Small intestine (tissue), 7 donors: ENCODE measurements around the gene BAZ1A. TPM values are rescaled to one million over a fixed set of nuclear protein-coding genes. Genes with fewer than 3 reads are reported as not detected.

ENCODE experiments used
- DNase-seq, 2 donors: peaks; one replicate each; pipeline versions ENCODE4 v3.0.0 to v3.0.0-alpha.2; 2013
- FAIRE-seq: peaks from 2 replicates; lab custom pipeline; 2012; peaks lifted over from hg19 to GRCh38; lab: Jason Lieb, UNC
- H3K27ac ChIP-seq, 3 donors: one replicate each; pipeline ENCODE4 v1.5.1; 2013; ENCODE audit warnings: low read length in 2 of 3, mild to moderate bottlenecking in 2 of 3, control low read depth in 1 of 3, inconsistent platforms in 1 of 3, low read depth in 1 of 3, moderate library complexity in 1 of 3
- H3K27me3 ChIP-seq, 3 donors: one replicate each; pipeline ENCODE4 v1.6.1; 2013; ENCODE audit warnings: low read length in 3 of 3, inconsistent platforms in 1 of 3; ENCODE audit not compliant: control insufficient read depth in 3 of 3, insufficient read depth in 3 of 3
- H3K36me3 ChIP-seq, 3 donors: one replicate each; pipeline ENCODE4 v1.6.1; 2013; ENCODE audit warnings: low read length in 3 of 3, inconsistent platforms in 1 of 3, low read depth in 1 of 3, mild to moderate bottlenecking in 1 of 3, moderate library complexity in 1 of 3; ENCODE audit not compliant: control insufficient read depth in 3 of 3, insufficient read depth in 2 of 3
- H3K4me1 ChIP-seq, 3 donors: one replicate each; pipeline ENCODE4 v1.6.1; 2013; ENCODE audit warnings: low read length in 2 of 3, inconsistent platforms in 1 of 3, low read depth in 1 of 3, mild to moderate bottlenecking in 1 of 3, moderate library complexity in 1 of 3; ENCODE audit not compliant: control insufficient read depth in 3 of 3, insufficient read depth in 2 of 3
- H3K4me3 ChIP-seq, 3 donors: one replicate each; pipeline ENCODE4 v1.5.1; 2013; ENCODE audit warnings: low read length in 3 of 3, control low read depth in 1 of 3, inconsistent platforms in 1 of 3, low read depth in 1 of 3, mild to moderate bottlenecking in 1 of 3, moderate library complexity in 1 of 3
- H3K9me3 ChIP-seq, 2 donors: one replicate each; pipeline ENCODE4 v1.6.1; 2013; ENCODE audit warnings: low read depth in 1 of 2, low read length in 1 of 2; ENCODE audit not compliant: control insufficient read depth in 2 of 2, insufficient read depth in 1 of 2
- WGBS, 3 donors: extraction: QIAGEN DNeasy Blood & Tissue Kit; methylation state at CpG; one replicate each; pipeline ENCODE4 v1.1.7; 2013; 5-methylcytosine and 5-hydroxymethylcytosine counted together
- polyA plus RNA-seq, 4 donors: library from polyadenylated mRNA; stranded (reverse) in 3 of 4; unstranded in 1 of 4; fragments of 200-250 nt in 3 of 4; fragments of 120-200 nt in 1 of 4; gene quantifications; one replicate each; pipeline versions ENCODE4 v1.2.1 to v1.2.3, GENCODE V29; 2013
- donor health status: healthy with polysubstance abuse.
- donor health status: control.
- donor health status: control.
- donor health status: Bipolar disorder and iron deficiency.
- donor health status: healthy.

BAZ1A gene
- polyA plus RNA-seq, 4 donors: 16.4 to 40.3 (median 25.4) TPM

- no peaks in the 10 kb centered on the region for H3K4me1 ChIP-seq
- FAIRE-seq: no peak
These were observed 164.0 kb downstream of the BAZ1A start for GRCh38 chr14:34711169-34711568.

GRCh38 chr14:34710744-34711143 is 164.4 kb downstream of the BAZ1A start:
- WGBS, 3 donors: 30 to 55% (median 44%) methylated on average over 2 of the region's 2 CpGs
- H3K36me3 ChIP-seq: no peaks in the 10 kb centered on the region
- DNase-seq: no peak
- H3K27me3 ChIP-seq: peaks cover 0 to 1% (median 0%) of the 10 kb centered on the region in 3 donors
- no peak overlapping the region for H3K4me3 ChIP-seq
- no peaks in the 10 kb centered on the region for H3K9me3 ChIP-seq
- FAIRE-seq: no peak
- no peaks in the 10 kb centered on the region for H3K4me1 ChIP-seq
- no peak overlapping the region for H3K27ac ChIP-seq

More at GRCh38 chr14:34711169-34711568, 164.0 kb downstream of the BAZ1A start:
- DNase-seq: no peak
- H3K27me3 ChIP-seq: peaks cover 0 to 4% (median 0%) of the 10 kb centered on the region in 3 donors
- 59 to 84% (median 78%) methylated on average over 3 of the region's 3 CpGs for WGBS, 3 donors
- H3K27ac ChIP-seq: no peak overlapping the region
- no peak overlapping the region for H3K4me3 ChIP-seq
- no peaks in the 10 kb centered on the region for H3K9me3 ChIP-seq
- no peaks in the 10 kb centered on the region for H3K36me3 ChIP-seq

GRCh38 chr14:34710006-34710405 is 165.2 kb downstream of the BAZ1A start:
- H3K27ac ChIP-seq: no peak overlapping the region
- no peaks in the 10 kb centered on the region for H3K4me1 ChIP-seq

GRCh38 chr14:34707722-34708121 is 167.4 kb downstream of the BAZ1A start:
- FAIRE-seq: no peak
- Histone ChIP-seq H3K27me3 (no peaks in the 10 kb centered on the region), H3K27ac (no peak overlapping the region), H3K9me3 (no peaks in the 10 kb centered on the region), H3K4me1 (no peaks in the 10 kb centered on the region), H3K4me3 (no peak overlapping the region), H3K36me3 (no peaks in the 10 kb centered on the region)
- DNase-seq: no peak
- WGBS, 3 donors: 69 to 74% (median 71%) methylated on average over 3 of the region's 3 CpGs

More at GRCh38 chr14:34710006-34710405, 165.2 kb downstream of the BAZ1A start:
- Histone ChIP-seq H3K4me3 (no peak overlapping the region), H3K27me3 (no peaks in the 10 kb centered on the region), H3K9me3 (no peaks in the 10 kb centered on the region), H3K36me3 (no peaks in the 10 kb centered on the region)
- FAIRE-seq (no peak), DNase-seq (no peak)
- WGBS, 3 donors: 71 to 91% (median 76%) methylated on average over 1 of the region's 1 CpG

Other genes with a start within 250 kb of the BAZ1A start
- gene SNX6, start 245.2 kb downstream of the BAZ1A start, polyA plus RNA-seq: 100 to 1,000 TPM in 1 of 4 donors, 10 to 100 TPM in 3; 66.5 to 101 (median 70.5) TPM
- 10 to 100 TPM in 2 of 4 donors, 1 to 10 TPM in 2; 1.6 to 17.9 (median 11.1) TPM for gene CFL2, start 160.8 kb downstream of the BAZ1A start, polyA plus RNA-seq
- gene SRP54, start 107.6 kb upstream of the BAZ1A start, polyA plus RNA-seq: 10 to 100 TPM; 31.3 to 59.6 (median 35.9) TPM
- 100 to 1,000 TPM in 1 of 4 donors, 10 to 100 TPM in 3; 47.7 to 111 (median 75.9) TPM for gene FAM177A1, start 170.9 kb upstream of the BAZ1A start, polyA plus RNA-seq
- 10 to 100 TPM; 23.3 to 50.0 (median 49.1) TPM for gene PPP2R3C, start 246.6 kb upstream of the BAZ1A start, polyA plus RNA-seq
- gene PRORP, start 247.2 kb upstream of the BAZ1A start, polyA plus RNA-seq: 10 to 100 TPM in 3 of 4 donors, 1 to 10 TPM in 1; 8.1 to 31.0 (median 16.0) TPM